GM21515 (cell line): ENCODE results near the gene ENAH.

Experiments
- ATAC-seq: cut with Tn5 transposase; IDR thresholded peaks from one replicate; pipeline ENCODE4 v1.9.1; 2021; ENCODE audit not compliant: unreplicated experiment

The ENAH gene

DNA sequence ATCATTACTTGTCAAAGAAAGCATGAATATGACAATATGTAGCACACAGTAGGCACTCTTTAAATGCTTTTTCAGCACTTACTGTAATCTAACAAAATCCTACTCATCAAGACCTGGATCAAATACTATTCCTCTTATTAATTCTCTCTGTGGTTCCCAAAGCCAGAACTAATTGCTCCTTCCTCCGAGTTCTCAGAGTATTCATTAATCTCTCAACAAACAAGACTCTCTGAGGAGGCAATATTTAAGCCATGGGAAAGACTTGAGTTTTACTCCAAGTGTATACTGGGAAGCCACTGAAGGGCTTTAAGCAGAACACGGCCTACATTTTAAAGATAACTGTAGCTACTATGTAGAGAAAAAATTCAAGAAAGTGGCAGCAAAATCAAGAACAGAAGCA, 79.7 kb downstream of the ENAH start:
- ATAC-seq, result no peak

DNA sequence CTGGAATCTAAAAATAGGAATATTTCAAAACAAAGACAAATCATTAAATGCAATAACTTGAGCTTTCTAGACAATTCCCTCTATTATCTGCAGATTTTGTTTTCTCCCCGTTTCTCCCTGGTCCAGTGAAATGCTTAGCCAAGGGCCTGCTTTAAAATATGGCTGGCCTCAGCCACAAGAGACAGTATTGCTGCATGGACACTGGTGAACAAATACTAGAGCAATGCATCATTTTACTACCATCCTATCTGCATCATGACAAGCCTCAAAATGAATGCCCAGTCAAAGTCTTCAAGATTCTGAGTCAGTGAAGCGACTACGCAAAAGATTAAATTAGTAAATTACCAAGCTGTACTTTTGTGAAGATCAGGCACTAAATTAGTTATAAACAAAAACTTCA, 80.5 kb downstream of the ENAH start:
- no peak for ATAC-seq

DNA sequence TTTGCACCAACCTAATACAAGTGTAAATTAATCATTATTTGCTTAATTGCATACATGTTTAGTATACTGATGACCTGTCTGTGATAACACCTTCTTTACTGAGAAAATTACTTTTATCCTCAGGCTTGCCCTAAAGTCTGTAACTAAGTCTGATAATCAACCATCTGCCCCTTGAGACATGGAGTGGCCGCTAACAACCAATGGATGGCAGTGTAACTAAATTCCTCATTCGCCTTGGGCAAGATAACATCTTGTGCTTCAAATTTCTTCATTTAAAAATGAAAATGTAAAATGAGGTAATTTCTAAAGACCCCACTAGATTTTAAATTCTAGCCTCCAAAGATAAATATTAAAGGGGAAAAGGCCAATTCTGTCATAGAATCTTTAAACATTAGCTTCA, 85.1 kb downstream of the ENAH start:
- ATAC-seq, result no peak

DNA sequence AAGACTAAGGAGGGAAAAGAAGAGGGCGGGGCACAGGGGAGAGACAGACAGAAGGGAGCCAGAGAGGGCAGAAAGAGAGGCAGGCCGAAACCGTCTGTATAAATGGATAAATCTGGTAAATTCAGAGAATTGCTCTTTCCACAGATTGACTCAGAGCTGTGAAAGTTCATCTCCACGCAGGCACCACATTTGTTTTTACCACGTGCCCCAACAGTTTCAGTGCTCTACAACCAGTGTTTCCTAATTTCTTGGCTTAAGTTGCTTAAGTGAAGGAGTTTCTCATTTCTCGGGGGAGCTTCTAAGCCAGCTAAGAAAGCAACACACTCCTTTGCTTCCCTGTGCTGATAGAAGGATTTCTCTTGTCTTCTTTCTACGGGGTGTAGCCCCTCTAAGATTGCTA, 87.1 kb downstream of the ENAH start:
- ATAC-seq, result no peak

DNA sequence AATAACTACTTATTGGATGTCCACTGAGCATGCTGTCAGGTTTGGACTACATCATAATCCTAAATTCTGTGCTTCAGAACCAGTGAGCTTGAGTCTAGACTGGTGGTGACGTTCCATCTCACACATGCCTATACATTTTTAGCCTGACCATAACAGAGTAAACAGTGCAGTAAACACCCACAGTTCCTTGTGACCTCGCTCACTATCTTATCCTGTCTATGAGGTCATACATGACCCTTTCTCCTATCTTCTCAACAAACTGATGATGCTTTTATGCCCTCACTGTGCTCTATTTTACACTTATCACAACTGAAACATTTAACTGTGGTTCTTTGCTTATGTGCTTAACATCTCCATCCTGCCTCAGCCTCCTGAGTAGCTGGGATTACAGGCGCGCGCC, 91.2 kb downstream of the ENAH start:
- no peak for ATAC-seq

DNA sequence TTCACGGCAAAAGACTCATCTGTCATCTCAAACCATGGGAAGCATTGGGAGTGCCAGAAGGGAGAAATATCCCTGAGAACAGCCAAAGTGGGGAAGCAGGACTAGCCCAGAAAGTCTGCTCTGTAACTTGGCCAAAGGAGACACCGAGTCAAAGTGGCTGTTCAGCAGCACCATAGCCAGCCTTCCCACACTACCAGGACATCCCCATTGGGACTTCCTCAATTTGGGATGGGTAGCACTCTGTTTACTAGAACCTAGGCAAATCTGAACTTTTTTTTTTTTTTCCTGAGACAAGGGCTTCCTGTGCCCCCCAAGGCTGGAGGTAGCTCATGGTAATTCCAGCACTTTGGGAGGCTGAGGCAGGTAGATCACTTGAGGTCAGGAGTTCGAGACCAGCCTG, 93.0 kb downstream of the ENAH start:
- ATAC-seq, result no peak

DNA sequence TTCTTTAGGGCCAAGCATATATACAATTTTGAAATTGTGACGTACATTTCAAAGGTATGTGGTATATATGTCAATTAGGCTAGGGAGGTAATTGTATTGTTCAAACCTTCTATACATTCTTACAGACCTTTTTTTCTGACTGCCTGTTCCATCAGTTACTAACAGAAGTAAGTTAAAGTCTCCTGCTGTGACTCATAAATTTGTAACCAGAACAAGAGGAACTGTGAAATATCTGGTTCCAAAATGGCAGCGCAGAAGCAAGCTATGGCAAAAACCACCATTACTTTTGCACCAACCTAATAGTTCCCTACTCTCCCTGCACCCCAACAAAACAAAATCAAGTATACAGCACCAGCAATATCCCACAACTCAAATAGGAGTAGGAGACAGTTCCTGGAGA, 93.6 kb downstream of the ENAH start:
- no peak for ATAC-seq

DNA sequence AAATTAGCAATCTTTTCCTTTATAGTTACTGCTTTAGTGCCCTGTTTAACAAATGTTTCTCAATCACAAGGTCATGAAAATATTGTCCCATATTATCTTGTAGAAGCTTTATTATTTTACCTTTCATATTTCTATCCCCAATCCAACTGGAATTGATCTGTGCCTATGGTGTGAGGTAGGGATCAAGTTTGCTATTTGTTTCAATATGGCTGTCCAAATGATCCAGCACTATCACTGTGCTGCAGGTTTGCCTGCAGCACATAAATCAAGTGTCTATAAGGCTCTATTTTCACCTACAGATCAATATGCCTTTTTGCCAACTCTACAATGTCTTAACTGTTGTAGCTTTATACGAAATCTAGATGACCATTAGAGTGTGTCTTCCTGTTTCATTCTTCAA, 96.2 kb downstream of the ENAH start:
- no peak for ATAC-seq

DNA sequence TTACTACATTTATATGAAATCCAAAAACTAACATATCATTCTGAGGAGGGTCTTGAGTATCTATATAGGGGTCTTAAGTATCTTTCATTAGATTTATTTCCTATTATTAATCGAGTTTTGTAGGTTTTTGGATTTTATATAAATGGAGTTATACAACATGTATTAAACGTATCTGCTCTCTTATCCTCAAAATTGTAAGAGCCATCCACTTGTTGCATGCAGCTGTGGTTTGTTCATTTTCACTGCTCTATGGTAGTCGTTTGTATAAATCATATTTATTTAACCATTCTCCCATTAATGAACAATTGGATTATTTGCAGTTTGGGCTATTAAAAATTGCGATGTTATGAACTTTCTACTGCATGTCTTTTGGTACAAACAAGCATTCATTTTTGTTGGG, 97.1 kb downstream of the ENAH start:
- ATAC-seq, result no peak

DNA sequence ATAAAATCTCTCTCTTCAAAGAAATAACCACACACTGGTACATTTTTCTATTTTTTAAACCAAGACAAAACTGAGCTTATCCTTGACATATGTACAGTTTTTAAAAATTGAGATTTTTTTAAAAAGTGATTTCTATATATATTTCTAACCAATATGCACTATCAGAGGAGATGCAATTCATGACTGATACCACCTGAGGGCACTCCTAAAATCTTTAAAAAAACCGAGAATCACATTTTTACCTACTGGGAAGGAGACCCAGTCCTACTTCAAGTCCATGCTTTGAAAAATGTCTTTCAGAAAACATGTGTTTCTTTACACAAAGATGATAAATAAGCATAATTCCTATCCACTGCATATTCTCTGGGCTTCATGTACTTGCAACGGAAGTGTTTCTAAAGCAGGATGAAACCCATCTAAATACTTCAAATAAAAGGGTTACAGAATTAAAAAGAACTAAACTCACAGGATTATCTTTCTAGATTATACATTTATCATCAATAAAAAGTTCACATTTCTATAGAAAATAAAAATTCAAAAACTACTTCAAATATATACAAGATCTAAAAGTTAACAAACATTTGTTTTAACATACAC, 98.6 kb downstream of the ENAH start:
- ATAC-seq, result no peak

DNA sequence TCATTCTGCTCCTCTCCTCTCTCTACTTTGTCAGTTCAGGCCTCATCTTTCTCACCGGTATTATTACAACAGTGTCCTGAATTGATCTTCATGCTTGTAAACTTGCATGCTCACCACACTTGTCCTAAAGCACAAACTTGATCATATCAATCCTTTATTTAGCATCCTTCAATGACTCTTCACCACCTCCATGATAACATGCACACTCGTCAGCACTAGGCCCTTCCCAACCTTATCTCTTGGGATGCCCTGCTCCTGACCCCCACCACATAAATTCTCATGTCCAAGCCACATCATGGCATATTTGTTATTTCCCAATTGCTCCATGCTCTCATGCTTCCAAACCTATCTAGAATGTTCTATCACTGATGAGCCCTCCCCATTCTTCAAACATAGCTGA, 103.1 kb downstream of the ENAH start:
- ATAC-seq, result no peak

DNA sequence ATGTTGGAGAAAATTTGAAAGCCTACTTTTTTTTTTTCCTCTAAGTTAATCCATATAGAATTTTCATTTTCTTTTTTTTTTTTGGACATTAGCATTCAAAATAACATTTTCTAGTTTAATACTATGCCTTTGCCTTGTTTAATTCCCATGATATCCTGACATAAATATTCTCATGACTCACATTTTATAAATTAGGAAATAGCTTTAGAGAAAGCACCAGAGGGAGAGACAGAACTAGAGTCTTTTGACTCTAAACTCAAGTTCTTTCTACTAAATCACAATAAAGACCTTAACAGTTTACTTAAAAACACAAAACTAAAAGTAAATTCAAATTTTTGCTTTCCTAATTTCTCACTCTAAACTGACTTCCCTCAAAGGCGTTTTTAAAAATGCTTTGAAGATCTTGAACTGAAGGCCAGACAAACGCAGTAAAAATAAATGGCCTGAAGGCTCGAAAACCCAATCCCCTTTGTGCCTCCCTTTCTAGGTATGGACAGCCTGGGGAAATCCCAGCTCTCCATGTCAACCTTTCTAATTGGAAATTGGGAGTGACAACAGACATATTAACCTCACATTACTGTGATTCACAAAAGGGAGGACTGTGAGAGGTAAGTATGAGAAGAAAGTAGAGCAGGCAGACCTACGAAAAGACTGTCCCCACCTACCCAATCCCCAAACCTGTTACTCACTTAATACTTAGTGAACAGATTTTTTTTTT, 104.6 kb downstream of the ENAH start:
- no peak for ATAC-seq

DNA sequence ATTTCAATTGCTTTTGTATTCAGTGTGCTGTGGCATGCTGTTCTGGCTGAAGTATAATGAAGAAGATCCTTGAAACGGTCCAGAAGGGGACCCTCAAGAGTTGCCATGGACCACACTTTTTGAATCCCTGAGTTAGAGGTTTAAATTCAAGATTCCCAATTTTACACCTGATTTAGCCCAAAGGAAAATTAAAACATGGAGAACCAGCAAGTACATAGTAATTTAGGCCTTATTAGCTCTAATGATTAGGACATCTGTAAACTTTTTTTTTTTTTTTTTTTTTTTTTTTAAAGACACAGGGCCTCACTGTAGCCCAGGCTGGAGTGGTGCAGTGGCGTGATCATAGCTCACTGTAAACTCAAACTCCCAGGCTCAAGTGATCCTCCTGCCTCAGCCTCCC, 107.3 kb downstream of the ENAH start:
- no peak for ATAC-seq

DNA sequence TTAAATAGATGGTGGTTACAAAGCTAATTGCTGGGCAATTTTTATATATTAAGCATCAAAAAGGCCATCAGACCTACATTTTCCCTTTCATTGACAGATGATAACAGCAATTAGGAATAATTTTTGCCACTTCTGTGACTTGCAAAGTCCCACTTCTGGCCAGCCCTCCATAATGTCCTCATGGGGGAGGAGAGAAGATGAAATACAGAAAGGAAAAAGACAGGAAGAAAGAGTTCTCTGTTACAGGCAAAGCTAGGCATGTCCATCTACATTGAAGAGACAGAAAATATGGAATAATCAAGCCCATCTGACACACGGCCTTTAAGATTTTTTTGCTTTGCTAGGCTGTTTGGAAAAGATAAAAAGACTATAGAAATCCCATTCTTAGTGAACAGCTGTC, 108.0 kb downstream of the ENAH start:
- ATAC-seq, result no peak

DNA sequence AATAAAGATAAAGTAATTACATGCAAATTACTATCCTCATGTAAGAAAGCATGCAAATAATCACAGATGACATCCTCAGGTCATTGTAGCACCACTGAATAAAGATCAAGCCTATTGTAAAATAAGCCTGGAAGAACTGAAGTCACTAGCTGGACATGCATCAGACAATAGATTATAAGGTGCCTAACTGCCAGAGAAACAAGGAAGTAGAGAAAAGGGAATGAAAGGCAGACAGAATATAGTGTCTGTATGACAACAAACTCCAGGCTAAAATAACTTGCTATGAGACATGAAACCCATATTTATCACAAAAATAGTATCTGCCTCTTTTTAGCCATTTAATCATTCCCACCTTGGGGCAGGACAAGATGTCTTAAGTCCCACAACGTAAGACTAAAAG, 108.7 kb downstream of the ENAH start:
- ATAC-seq, result no peak

DNA sequence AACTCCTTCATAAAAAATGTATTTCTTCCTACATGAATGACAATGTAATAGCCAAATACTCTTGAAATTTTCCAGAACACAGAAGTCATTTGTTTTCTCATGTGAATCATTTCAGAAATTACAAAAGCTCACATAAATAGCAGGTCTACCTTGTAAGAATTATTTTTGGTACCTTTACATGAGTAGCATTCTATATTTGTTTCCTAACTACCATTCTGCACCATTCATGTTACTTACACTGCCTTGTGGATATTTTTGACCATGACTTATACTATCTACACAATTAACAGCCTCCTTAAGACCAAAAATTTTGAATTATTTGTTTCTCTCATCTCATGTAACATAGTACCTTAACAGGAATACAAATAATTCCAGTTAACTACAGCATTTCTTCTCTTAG, 109.6 kb downstream of the ENAH start:
- ATAC-seq, result no peak

DNA sequence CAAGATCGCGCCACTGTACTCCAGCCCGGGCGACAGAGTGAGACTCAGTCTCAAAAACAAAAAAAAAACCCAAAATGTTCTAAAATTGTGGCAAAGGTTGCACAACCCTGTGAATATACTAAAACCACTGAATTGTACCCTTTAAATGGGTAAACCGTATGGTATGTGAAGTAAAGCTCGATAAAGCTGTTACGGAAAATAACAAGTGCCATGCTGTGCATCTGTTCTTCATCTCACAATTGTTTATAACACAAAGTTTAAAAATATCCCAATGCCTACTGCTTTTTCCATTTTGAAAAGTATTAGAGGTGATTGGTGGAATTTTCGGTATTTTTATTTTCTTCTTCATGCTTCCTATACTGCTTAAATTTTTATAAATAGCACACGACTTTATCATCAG, 111.5 kb downstream of the ENAH start:
- ATAC-seq, result no peak

DNA sequence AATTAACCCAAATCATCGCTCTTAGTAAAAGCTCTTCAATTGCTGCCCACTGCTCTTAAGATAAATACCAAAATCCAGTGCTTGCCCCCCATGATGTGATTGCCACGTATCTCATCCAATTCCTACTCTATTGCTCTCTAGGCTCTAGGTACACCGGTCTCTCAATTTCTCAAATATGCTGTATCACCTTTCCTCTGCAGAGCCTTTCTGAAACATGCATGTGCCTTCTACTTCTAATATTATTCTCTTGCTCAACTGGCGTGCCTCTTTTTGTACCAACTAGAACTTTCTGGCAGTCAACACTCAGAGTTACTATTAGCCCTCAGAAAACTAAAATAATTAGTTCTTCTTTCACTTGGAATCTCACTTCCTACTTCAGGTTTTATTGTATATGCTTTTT, 113.3 kb downstream of the ENAH start:
- ATAC-seq, result no peak

DNA sequence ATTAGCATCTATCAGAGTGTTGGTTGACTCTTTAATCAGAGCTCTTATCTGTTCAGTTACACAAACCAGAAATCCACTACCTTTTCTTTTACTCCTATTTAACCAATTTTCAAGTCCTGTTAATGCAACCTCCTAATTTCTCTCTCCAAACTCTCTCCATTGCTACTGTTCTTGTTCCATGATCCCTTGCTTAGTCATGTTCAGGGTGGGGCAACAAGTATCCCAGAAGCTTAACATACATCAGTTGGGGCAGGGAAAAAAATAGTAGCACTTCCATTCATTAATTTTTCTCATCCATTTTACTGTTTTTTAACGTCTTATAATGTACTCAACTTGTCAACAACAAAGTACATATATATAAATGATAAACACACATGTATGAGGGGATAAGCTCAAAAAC, 113.9 kb downstream of the ENAH start:
- ATAC-seq, result no peak

DNA sequence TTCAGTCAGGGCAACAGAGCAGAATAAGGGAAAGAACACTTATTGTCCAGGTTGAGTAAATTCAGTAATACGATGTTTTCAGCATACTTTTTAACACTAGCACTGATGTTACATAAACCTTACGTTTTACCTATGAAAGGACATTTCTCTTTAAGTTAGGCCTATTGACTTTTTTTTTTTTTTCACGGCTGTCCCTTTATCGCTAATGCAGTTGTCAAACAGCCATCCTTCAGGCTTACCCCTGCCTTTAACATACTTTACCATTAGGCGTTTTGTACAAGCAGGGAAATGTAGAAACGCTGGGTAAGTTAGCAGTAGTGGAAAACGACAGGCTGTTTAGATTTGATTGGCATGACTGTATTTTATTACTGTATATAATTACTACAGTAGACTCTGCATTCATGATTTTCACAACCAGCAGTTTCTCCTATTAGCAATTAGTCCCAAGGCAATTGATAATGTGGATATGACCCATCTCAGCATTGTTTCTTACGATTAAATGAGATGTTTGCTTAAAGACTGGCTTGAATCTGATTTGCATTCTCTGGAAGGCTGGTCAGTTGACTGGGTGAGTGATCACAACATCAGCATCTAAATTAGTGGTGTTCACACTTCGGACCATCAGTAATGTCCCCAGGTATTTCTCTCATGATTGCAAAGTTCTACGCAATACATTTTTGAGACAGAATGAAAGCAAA, 115.2 kb downstream of the ENAH start:
- ATAC-seq, result no peak

DNA sequence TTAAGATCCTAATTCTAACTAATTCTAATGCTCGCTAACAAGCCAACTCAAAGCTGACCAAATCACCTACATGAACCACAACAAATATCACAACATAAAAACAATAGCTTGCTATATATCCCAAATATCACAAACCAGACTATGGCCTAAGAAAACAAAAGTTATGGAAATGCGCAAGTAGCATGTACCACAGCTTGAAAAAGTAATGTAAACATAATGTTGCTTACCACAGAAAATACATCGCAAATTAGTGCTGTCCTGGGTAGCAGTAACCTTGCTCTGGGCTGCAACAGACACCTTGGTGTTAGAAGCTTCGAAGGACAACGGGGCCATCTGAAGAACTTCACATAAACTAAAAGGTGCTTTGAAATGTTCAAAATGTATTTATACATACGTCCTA, 117.6 kb downstream of the ENAH start:
- no peak for ATAC-seq

DNA sequence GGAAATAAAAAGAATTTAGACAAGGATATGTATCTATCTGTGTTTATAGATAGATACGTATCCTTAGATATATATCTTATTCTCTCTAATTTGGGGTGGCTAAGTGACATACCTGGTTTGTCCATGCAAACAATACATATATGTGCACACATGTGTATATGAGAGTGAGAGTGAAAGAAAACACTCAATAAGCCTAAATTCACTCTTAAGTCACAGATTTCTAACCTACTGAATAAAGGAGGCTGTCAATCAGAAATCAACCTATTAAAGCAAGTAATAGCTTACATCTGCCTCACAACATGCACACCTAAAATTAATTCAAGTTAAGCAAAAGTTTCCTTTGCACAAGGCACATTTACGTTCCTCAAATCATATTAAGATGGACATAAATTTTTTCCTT, 118.2 kb downstream of the ENAH start:
- no peak for ATAC-seq

DNA sequence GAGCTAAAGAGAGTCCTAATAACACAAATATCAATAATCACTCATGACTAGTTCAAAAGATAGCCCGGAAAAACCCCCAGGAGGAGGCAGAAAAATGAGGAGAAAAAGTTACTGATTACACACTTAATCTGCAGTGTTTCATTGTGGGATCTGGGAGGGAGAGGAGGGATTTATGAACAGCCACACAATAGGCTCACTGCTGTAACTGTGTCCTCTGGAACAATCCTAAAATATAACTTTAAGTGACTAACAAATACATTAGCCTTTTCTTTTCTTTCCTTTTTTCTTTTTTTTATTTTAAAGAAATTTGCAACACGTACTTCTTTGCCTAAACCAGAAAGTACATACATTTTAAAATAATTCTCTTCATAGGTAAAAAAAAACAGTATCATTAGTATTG, 118.8 kb downstream of the ENAH start:
- no peak for ATAC-seq
